NCI-H460 (cell line): ENCODE measurements around the gene ASB3. TPM values are rescaled to one million over a fixed set of nuclear protein-coding genes. Genes with fewer than 3 reads are reported as not detected.
"Not testable (repeated sequence)": the region's sequence is repeated elsewhere in the genome, so short reads cannot be mapped to it uniquely, and the experiment has no call there.

Source experiments
- DNase-seq: peaks from one replicate; pipeline ENCODE4 v3.0.0-alpha.2; 2016; ENCODE audit warnings: low read depth; ENCODE audit errors: extremely low read depth
- total RNA-seq: library from RNA; depleted of rRNA; stranded (reverse); fragments of >200 nt; shearing (Covaris generic); gene quantifications from 2 replicates; pipeline ENCODE4 v1.2.3, GENCODE V29; 2014

ASB3 gene
- total RNA-seq, 1 experiment from 2014 or later = 19.8 TPM

GRCh38 chr2:53744395-53745065 lies 42.2 kb downstream of the ASB3 start:
- no peak for DNase-seq

GRCh38 chr2:53740170-53740569 lies 46.6 kb downstream of the ASB3 start:
- DNase-seq = peak; percentile 25

- DNase-seq = no peak
Observed at GRCh38 chr2:53739032-53739431, 47.7 kb downstream of the ASB3 start.

GRCh38 chr2:53737091-53737490 lies 49.7 kb downstream of the ASB3 start:
- no peak for DNase-seq

- DNase-seq = no peak
Observed at GRCh38 chr2:53729143-53729762, 57.5 kb downstream of the ASB3 start.

- DNase-seq = no peak
Observed at GRCh38 chr2:53727921-53728320, 58.8 kb downstream of the ASB3 start.

GRCh38 chr2:53725662-53726061 lies 61.1 kb downstream of the ASB3 start:
- DNase-seq = no peak

GRCh38 chr2:53724536-53724935 lies 62.2 kb downstream of the ASB3 start:
- DNase-seq = no peak

- not testable (repeated sequence) for DNase-seq
Observed at GRCh38 chr2:53720944-53721343, 65.8 kb downstream of the ASB3 start.

GRCh38 chr2:53715568-53715967 lies 71.2 kb downstream of the ASB3 start:
- DNase-seq = no peak

- DNase-seq = no peak
Observed at GRCh38 chr2:53711271-53711780, 75.4 kb downstream of the ASB3 start.

GRCh38 chr2:53708988-53709387 lies 77.8 kb downstream of the ASB3 start:
- DNase-seq = no peak

- DNase-seq = no peak
Observed at GRCh38 chr2:53701221-53701620, 85.5 kb downstream of the ASB3 start.

GRCh38 chr2:53697686-53698085 lies 89.1 kb downstream of the ASB3 start:
- DNase-seq = no peak

- no peak for DNase-seq
Observed at GRCh38 chr2:53697092-53697491, 89.7 kb downstream of the ASB3 start.

- DNase-seq = no peak
Observed at GRCh38 chr2:53695575-53695974, 91.2 kb downstream of the ASB3 start.

GRCh38 chr2:53694096-53694771 lies 92.5 kb downstream of the ASB3 start:
- no peak for DNase-seq

GRCh38 chr2:53690876-53691275 lies 95.9 kb downstream of the ASB3 start:
- DNase-seq = no peak

GRCh38 chr2:53672881-53673522 lies 113.8 kb downstream of the ASB3 start:
- DNase-seq = no peak

- no peak for DNase-seq
Observed at GRCh38 chr2:53670331-53670730, 116.4 kb downstream of the ASB3 start.

GRCh38 chr2:53668624-53669026 lies 118.1 kb downstream of the ASB3 start:
- no peak for DNase-seq
